Measurements from ENCODE around the gene RAB40C.

RAB40C gene

DNA sequence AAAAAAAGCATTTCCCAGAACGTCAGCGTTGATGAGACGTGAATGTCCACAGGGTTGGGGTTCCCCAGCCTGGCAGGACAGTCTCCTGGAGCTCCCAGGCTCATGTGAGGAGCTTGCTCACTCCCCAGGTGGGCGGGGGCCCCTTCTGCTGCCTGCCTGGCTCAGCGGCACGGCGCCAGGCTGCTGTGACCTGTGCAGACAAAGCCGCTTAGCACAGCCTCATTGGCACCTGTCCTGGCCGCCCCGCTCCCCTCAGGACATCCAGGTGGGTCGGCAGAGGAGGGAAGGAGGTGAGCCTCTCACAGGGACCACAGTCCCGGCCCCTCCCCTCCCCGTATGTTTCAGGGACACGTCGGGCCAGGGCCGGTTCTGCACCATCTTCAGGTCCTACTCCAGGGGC, 28.0 kb downstream of the RAB40C start:
- WGBS (ENCODE audit: insufficient coverage) = 94% methylated on average over 9 of the region's 16 CpGs
- no peaks in the 10 kb centered on the region for H3K9me3 ChIP-seq (ENCODE audit: control extremely low read depth in 1 of 5, control insufficient read depth in 4 of 5, insufficient read depth in 2 of 5, low read depth in 1 of 5, low read length in 4 of 5)
- no peaks in the 10 kb centered on the region for H3K27me3 ChIP-seq (replicated peaks in 2 of 5; ENCODE audit: control insufficient read depth in 4 of 5, insufficient read depth in 5 of 5, low read length in 4 of 5)
- no peaks in the 10 kb centered on the region for H3K4me1 ChIP-seq (ENCODE audit: control extremely low read depth in 1 of 4, control insufficient read depth in 4 of 4, insufficient read depth in 4 of 4, low read length in 3 of 4)
- no peak for DNase-seq
- ChIA-PET POLR2A (interaction anchor here (0.6 kb wide), 1 partner anchor 47 kb away, joined by 3 read pairs; no protein-coding TSS in a partner anchor), CTCF (no interaction called here)
- no peak overlapping the region for H3K27ac ChIP-seq (ENCODE audit: insufficient read depth in 1 of 2, low read depth in 1 of 2, low read length in 2 of 2, poor library complexity in 1 of 2, severe bottlenecking in 2 of 2)
- peaks cover 0 to 11% (median 4%) of the 10 kb centered on the region in 4 experiments for H3K36me3 ChIP-seq (ENCODE audit: control insufficient read depth in 4 of 4, insufficient read depth in 4 of 4, low read length in 3 of 4)
- H3K4me3 ChIP-seq (ENCODE audit: control insufficient read depth in 1 of 7, extremely low read depth in 1 of 7, insufficient read depth in 4 of 7, low read depth in 2 of 7, low read length in 6 of 7) = no peak overlapping the region

DNA sequence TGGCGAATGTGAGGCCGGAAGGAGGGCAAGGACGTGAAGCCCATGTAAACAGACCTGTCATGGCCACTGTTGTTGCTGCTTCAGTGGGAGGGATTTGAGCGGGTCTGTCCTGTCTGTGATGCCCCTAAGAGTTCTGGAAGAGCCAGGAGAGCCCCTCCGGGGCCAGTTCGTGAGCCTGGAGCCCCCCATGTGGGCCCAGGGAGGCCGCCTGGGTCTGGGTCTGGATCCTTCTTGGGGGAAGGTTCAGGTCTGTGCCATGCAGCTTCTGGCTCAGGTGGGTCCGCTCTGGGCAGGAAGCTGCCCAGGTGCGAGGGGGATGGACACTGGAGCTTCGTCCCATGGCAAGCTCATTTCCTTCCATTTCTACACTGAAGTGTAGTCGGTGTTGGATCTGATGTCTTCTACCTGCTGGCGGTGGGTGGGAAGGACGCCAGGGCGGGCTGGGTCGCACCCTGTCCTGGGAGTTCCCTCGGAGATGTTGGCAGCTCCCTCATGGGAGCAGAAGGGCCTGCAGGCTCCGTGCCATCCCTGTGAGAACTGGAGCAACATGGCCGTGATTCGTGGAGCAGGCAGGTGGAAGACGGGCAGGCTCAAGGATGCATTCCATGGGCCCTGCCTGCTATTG, 29.7 kb downstream of the RAB40C start:
- 92% methylated on average over 20 of the region's 20 CpGs for WGBS (ENCODE audit: insufficient coverage)
- POLR2A ChIA-PET = no interaction called here

DNA sequence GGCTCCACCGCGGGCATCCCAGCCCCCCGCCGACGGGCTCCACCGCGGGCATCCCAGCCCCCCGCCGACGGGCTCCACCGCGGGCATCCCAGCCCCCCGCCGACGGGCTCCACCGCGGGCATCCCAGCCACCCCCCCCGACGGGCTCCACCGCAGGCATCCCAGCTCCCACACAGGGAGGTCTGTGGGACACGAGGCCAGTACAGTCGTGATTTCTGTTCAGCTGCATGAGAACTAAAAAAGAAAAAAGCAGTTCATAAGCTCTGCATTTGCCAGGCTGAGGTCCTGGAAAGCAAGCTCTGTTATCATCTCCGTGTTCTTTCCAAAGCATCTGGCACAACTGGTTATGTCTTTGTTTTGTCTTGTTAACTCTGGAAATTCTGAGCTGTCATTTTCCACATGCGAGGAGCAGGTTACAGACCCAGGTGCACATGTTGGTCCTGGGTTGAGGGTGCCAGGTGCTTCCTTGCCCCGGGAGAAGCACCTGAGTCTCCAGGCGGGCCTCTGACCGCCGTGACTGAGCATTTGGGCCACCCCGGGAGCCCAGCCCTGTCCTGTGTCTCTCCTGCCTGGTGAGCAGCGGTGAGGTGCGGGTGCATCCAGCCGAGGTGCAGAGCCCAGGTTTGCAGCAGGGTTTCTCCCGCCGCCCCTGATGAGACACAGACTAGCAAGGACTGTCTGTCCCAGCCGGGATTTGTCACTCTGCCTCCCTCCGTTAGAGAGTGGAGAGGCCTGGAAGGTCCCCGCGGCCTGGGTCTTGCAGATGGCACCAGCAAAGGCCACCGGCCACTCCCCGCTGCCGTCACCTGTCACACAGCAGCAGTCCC, 31.0 kb downstream of the RAB40C start:
- Histone ChIP-seq H3K4me1 (ENCODE audit: control extremely low read depth in 1 of 4, control insufficient read depth in 4 of 4, insufficient read depth in 4 of 4, low read length in 3 of 4) (no peaks in the 10 kb centered on the region), H3K4me3 (ENCODE audit: control insufficient read depth in 1 of 7, extremely low read depth in 1 of 7, insufficient read depth in 4 of 7, low read depth in 2 of 7, low read length in 6 of 7) (no peak overlapping the region), H3K36me3 (ENCODE audit: control insufficient read depth in 4 of 4, insufficient read depth in 4 of 4, low read length in 3 of 4) (peaks cover 3 to 17% (median 5%) of the 10 kb centered on the region in 4 experiments), H3K27ac (ENCODE audit: insufficient read depth in 1 of 2, low read depth in 1 of 2, low read length in 2 of 2, poor library complexity in 1 of 2, severe bottlenecking in 2 of 2) (no peak overlapping the region), H3K9me3 (ENCODE audit: control extremely low read depth in 1 of 5, control insufficient read depth in 4 of 5, insufficient read depth in 2 of 5, low read depth in 1 of 5, low read length in 4 of 5) (no peaks in the 10 kb centered on the region), H3K27me3 (replicated peaks in 2 of 5; ENCODE audit: control insufficient read depth in 4 of 5, insufficient read depth in 5 of 5, low read length in 4 of 5) (no peaks in the 10 kb centered on the region)
- ChIA-PET CTCF (interaction anchor here (1.5 kb wide), 1 partner anchor 18 kb away, joined by 3 read pairs; no protein-coding TSS in a partner anchor), POLR2A (interaction anchor here (0.7 kb wide), 1 partner anchor 10 kb away, joined by 4 read pairs; the partner anchor contains the start of gene WFIKKN1)
- no peak for DNase-seq
- WGBS (ENCODE audit: insufficient coverage) = 96% methylated on average over 32 of the region's 41 CpGs

More for the DNA sequence above, 29.7 kb downstream of the RAB40C start:
- H3K4me3 ChIP-seq (ENCODE audit: control insufficient read depth in 1 of 7, extremely low read depth in 1 of 7, insufficient read depth in 4 of 7, low read depth in 2 of 7, low read length in 6 of 7) = no peak overlapping the region
- H3K36me3 ChIP-seq (ENCODE audit: control insufficient read depth in 4 of 4, insufficient read depth in 4 of 4, low read length in 3 of 4) = peaks cover 0 to 7% (median 4%) of the 10 kb centered on the region in 4 experiments
- H3K4me1 ChIP-seq (ENCODE audit: control extremely low read depth in 1 of 4, control insufficient read depth in 4 of 4, insufficient read depth in 4 of 4, low read length in 3 of 4) = no peaks in the 10 kb centered on the region
- no peaks in the 10 kb centered on the region for H3K27me3 ChIP-seq (replicated peaks in 2 of 5; ENCODE audit: control insufficient read depth in 4 of 5, insufficient read depth in 5 of 5, low read length in 4 of 5)
- CTCF ChIA-PET = interaction anchor here (1.0 kb wide), 1 partner anchor 47 kb away, joined by 3 read pairs; no protein-coding TSS in a partner anchor
- no peaks in the 10 kb centered on the region for H3K9me3 ChIP-seq (ENCODE audit: control extremely low read depth in 1 of 5, control insufficient read depth in 4 of 5, insufficient read depth in 2 of 5, low read depth in 1 of 5, low read length in 4 of 5)
- no peak overlapping the region for H3K27ac ChIP-seq (ENCODE audit: insufficient read depth in 1 of 2, low read depth in 1 of 2, low read length in 2 of 2, poor library complexity in 1 of 2, severe bottlenecking in 2 of 2)
- no peak for DNase-seq

- CTCF ChIA-PET = interaction anchor here (1.5 kb wide), 1 partner anchor 19 kb away, joined by 3 read pairs; no protein-coding TSS in a partner anchor
Observed at GRCh38 chr16:621526-622105, 31.8 kb downstream of the RAB40C start.

DNA sequence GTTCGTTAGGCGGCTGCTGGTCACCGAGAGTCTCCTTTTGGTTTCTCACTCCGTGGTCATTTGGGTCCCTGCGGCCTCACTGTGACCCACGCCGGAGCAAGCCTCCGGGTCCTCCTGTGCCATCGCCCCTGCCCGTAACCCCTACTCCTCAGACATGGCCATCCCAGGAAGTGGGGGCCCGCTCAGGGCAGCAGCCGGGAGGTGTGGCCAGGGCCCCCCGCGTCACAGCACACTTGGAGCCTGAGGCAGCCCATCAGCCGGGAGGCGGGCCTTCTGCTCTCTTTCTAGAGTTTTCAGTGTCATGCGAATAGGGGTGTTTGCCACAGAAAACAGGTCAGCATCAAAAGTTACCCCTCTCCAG, 33.0 kb downstream of the RAB40C start:
- Histone ChIP-seq H3K4me3 (ENCODE audit: control insufficient read depth in 1 of 7, extremely low read depth in 1 of 7, insufficient read depth in 4 of 7, low read depth in 2 of 7, low read length in 6 of 7) (no peak overlapping the region), H3K27ac (ENCODE audit: insufficient read depth in 1 of 2, low read depth in 1 of 2, low read length in 2 of 2, poor library complexity in 1 of 2, severe bottlenecking in 2 of 2) (peak overlapping the region in 1 of 2 experiments; percentile 34), H3K36me3 (ENCODE audit: control insufficient read depth in 4 of 4, insufficient read depth in 4 of 4, low read length in 3 of 4) (peaks cover 3 to 30% (median 14%) of the 10 kb centered on the region in 4 experiments), H3K27me3 (replicated peaks in 2 of 5; ENCODE audit: control insufficient read depth in 4 of 5, insufficient read depth in 5 of 5, low read length in 4 of 5) (no peaks in the 10 kb centered on the region), H3K9me3 (ENCODE audit: control extremely low read depth in 1 of 5, control insufficient read depth in 4 of 5, insufficient read depth in 2 of 5, low read depth in 1 of 5, low read length in 4 of 5) (no peaks in the 10 kb centered on the region), H3K4me1 (ENCODE audit: control extremely low read depth in 1 of 4, control insufficient read depth in 4 of 4, insufficient read depth in 4 of 4, low read length in 3 of 4) (no peaks in the 10 kb centered on the region)
- POLR2A ChIA-PET = no interaction called here
- DNase-seq = no peak
- CTCF ChIA-PET = no interaction called here
- 97% methylated on average over 15 of the region's 17 CpGs for WGBS (ENCODE audit: insufficient coverage)

More at GRCh38 chr16:621526-622105, 31.8 kb downstream of the RAB40C start:
- POLR2A ChIA-PET = no interaction called here
- Histone ChIP-seq H3K4me1 (ENCODE audit: control extremely low read depth in 1 of 4, control insufficient read depth in 4 of 4, insufficient read depth in 4 of 4, low read length in 3 of 4) (no peaks in the 10 kb centered on the region), H3K36me3 (ENCODE audit: control insufficient read depth in 4 of 4, insufficient read depth in 4 of 4, low read length in 3 of 4) (peaks cover 3 to 23% (median 9%) of the 10 kb centered on the region in 4 experiments), H3K4me3 (ENCODE audit: control insufficient read depth in 1 of 7, extremely low read depth in 1 of 7, insufficient read depth in 4 of 7, low read depth in 2 of 7, low read length in 6 of 7) (no peak overlapping the region), H3K27me3 (replicated peaks in 2 of 5; ENCODE audit: control insufficient read depth in 4 of 5, insufficient read depth in 5 of 5, low read length in 4 of 5) (no peaks in the 10 kb centered on the region), H3K9me3 (ENCODE audit: control extremely low read depth in 1 of 5, control insufficient read depth in 4 of 5, insufficient read depth in 2 of 5, low read depth in 1 of 5, low read length in 4 of 5) (no peaks in the 10 kb centered on the region), H3K27ac (ENCODE audit: insufficient read depth in 1 of 2, low read depth in 1 of 2, low read length in 2 of 2, poor library complexity in 1 of 2, severe bottlenecking in 2 of 2) (peak overlapping the region in 1 of 2 experiments; percentile 29)
- WGBS (ENCODE audit: insufficient coverage) = over 99% methylated on average over 19 of the region's 21 CpGs
- DNase-seq = no peak

DNA sequence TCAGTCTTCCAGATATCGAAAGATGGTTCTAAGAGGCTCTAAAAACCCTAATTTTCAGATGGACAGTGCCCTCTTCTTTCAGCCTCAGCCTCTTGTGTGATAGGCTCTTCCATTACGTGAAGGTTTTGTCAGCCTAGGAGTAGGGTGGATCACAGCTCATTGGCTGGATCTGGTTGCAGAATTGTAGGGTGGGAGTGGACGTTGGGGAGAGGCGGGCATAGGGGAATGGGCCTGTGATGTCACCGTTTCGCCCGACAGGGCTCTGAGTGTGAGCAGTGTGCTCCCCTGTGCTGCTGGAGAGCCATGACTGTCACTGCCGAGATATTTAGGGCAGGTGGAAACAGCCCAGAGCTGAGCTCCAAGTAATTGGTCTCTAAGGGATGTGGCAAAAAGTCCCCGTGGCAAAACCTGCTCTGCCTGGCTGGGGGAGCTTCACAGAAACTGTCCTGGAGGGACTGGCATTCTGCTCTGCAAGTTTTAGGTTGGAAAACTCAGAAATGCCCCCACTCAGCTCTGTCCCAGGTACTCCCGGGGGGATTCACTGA, 34.7 kb downstream of the RAB40C start:
- H3K27me3 ChIP-seq (replicated peaks in 2 of 5; ENCODE audit: control insufficient read depth in 4 of 5, insufficient read depth in 5 of 5, low read length in 4 of 5) = no peaks in the 10 kb centered on the region
- H3K4me3 ChIP-seq (ENCODE audit: control insufficient read depth in 1 of 7, extremely low read depth in 1 of 7, insufficient read depth in 4 of 7, low read depth in 2 of 7, low read length in 6 of 7) = no peak overlapping the region
- peaks cover 2 to 42% (median 18%) of the 10 kb centered on the region in 4 experiments for H3K36me3 ChIP-seq (ENCODE audit: control insufficient read depth in 4 of 4, insufficient read depth in 4 of 4, low read length in 3 of 4)
- H3K4me1 ChIP-seq (ENCODE audit: control extremely low read depth in 1 of 4, control insufficient read depth in 4 of 4, insufficient read depth in 4 of 4, low read length in 3 of 4) = no peaks in the 10 kb centered on the region
- POLR2A ChIA-PET = interaction anchor here (0.6 kb wide), 1 partner anchor 11 kb away, joined by 4 read pairs; no protein-coding TSS in a partner anchor
- 93% methylated on average over 7 of the region's 10 CpGs for WGBS (ENCODE audit: insufficient coverage)
- H3K9me3 ChIP-seq (ENCODE audit: control extremely low read depth in 1 of 5, control insufficient read depth in 4 of 5, insufficient read depth in 2 of 5, low read depth in 1 of 5, low read length in 4 of 5) = no peaks in the 10 kb centered on the region
- CTCF ChIA-PET = interaction anchor here (1.6 kb wide), 1 partner anchor 24 kb away, joined by 3 read pairs; no protein-coding TSS in a partner anchor
- no peak for DNase-seq
- H3K27ac ChIP-seq (ENCODE audit: insufficient read depth in 1 of 2, low read depth in 1 of 2, low read length in 2 of 2, poor library complexity in 1 of 2, severe bottlenecking in 2 of 2) = no peak overlapping the region

Measured in common myeloid progenitor, CD34-positive (primary cell).